IPS DF 19.7 (cell line): ENCODE measurements around the gene KCNQ2.

Source experiments
- DNase-seq: peaks from one replicate; pipeline ENCODE4 v3.0.0-alpha.2; 2013; ENCODE audit warnings: low read depth, low spot score

KCNQ2 gene

DNA sequence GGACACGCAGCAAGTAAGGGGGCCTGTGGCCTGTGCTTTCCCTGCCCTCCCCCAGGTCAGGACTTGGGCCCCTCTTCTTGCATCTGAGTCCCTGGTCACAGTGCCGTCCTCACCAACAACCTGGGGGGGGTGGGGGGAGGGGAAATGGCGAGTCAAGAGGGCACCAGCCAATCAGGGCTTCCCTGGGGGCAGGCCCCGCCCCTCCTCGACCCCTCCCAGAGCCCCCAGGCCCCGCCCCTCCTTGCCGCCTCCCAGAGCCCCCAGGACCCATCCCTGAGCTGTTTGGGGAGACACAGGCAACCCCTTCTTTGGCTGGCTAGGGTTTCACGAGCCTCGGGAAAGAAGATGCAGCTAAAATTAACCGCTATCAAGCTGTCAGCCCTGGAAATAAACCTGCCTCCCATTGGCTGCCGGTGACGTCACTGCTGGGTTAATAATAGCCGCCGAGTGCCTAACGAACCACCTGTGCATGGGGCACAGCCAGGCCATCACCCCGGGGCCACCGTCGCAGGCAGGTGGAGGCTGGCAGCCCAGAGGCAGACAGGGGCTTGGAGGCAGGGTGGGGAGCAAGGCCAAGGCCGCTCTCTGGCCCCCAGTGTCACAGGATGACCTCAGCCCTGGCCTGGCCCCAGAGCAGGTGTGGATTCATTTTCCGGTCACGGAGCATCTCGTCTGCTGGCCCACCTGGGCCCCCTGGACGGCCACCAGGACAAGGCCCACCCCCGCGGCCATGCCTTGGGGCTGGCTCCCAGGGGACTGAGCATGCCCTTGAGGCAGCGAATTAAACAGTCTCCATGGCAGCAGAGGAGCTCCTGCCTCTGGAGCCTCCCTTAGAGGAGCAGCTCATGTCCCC lies 29.6 kb upstream of the KCNQ2 start:
- DNase-seq = no peak

DNA sequence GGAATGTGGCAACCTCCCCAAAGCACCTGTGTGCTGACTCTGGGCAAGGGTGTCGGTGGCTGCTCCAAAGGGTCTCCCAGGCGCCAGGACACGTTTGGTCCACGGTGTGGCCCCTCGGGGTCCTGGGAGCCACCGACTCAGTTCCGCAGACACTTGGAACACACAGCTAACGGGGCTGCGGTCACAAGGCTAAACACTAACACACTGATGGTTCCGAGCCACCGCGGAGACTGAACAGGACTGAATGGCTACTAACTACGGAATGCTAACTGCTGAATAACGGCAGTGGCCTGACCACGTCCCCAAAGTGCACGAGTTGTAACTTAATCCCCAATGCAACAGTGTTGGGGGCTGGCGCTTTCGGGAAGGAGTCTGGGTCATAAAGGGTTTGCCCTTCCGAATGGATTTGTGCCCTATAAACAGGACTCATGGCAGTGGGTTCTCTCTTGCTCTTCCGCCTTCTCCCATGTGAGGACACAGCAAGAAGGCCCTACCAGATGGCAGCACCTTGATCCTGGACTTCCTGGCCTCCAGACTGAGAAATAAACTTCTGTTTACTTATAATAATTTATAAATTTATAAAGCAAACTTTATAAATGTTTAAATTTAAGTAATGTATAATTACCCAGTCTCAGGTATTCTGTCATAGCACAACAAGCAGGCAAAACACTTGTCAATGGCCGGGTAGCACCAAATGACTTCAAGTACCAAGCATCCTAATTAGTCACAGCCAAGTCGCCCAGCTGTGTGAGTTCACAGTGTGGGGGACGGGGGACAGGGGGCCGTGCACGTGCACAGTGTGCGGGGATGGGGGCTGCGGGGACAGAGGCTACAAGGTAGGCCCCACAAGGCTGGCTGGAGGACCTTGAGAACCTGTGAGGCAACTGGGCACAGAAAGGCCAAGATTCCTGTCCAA lies 28.7 kb upstream of the KCNQ2 start:
- no peak for DNase-seq

DNA sequence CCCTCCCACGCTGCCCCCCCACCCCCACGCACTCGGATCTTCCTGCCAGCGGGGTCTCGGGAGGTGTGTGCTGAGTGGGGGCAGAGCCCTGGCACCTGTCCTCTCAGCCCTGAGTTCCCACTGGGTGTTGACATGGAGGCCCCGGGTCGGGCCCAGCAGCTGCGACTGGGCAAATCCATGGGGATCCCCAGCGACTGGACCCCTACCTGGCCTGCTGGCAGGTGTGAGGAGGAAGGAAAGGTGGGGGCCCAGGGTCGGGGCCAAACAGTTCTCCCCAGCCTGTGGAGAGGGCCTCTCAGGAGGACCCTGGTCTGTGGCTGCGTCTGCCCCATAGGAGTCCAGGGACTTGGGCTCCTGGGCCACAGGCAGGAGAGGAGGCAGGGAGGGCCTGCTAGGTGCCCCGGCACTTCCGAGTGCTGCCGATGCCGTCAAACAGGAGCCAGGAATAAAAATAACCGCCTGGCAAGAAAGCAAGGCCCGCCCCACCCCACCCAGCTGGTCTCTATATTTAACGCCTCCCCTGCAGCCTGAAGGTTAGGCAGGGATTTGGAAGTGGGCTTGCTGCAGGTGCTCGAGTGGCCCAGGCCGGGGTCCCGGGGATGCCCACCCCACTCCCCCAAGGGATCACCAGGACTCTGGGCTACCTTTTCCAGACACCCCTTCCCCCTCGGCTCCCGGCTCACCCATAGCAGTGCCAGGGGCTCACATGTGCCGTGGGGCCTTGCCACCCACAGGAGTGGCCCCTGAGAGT lies 27.9 kb upstream of the KCNQ2 start:
- DNase-seq = no peak

DNA sequence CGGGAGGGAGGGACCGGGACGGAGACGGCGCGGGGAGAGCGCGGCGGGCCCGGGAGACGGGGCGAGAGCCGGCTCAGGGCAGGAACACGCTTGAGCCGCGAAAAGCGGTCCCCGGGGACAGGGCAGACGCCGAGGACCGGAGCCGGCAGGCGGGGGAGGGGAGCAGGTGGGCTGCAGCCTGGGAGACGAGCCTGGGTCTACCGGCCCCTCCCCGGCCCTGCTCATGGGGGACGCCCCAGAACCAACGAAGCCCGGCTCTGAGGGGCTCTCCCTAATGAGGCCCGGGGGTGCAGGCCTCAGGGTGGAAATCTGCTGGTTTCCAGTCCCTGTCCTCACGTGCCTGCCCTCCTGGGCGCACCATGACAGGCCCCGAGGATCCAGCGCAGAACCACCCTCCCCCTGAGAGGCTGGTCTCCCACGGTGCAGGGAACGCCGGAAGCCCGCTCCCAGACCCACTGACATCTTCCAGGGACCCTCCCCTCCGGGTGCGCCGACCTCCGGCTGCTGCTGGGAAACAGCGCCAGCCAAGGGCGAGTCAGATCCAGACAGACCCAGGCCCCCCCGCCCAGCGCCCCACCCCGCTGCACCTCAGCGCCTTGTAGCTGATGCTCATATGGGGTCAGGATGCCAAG lies 27.0 kb upstream of the KCNQ2 start:
- no peak for DNase-seq

DNA sequence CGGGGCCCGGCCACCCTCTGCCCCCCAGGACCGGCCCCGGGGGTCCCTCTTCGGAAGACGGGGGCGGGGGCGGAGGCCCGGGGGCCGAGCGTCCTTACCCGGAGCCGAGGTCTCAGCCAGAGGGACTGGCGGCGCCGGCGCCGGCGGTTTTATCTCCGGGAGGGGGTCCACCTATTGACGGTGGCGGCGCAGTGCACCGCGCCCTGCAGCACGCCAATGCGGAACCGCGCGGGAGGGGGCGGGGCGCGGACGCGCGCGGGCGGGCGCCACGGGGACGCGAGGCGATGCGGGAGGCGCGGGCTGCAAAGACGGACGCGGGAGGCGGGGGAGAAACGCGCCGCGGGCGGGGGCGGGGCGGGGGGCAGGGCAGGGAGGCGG lies 26.5 kb upstream of the KCNQ2 start, which contains the start of gene EEF1A2:
Gene EEF1A2 (minus strand): TSS at position 124 of the 378 bp plus-strand sequence. CDS start 1,320 bp downstream, outside the sequence.
- DNase-seq = no peak

DNA sequence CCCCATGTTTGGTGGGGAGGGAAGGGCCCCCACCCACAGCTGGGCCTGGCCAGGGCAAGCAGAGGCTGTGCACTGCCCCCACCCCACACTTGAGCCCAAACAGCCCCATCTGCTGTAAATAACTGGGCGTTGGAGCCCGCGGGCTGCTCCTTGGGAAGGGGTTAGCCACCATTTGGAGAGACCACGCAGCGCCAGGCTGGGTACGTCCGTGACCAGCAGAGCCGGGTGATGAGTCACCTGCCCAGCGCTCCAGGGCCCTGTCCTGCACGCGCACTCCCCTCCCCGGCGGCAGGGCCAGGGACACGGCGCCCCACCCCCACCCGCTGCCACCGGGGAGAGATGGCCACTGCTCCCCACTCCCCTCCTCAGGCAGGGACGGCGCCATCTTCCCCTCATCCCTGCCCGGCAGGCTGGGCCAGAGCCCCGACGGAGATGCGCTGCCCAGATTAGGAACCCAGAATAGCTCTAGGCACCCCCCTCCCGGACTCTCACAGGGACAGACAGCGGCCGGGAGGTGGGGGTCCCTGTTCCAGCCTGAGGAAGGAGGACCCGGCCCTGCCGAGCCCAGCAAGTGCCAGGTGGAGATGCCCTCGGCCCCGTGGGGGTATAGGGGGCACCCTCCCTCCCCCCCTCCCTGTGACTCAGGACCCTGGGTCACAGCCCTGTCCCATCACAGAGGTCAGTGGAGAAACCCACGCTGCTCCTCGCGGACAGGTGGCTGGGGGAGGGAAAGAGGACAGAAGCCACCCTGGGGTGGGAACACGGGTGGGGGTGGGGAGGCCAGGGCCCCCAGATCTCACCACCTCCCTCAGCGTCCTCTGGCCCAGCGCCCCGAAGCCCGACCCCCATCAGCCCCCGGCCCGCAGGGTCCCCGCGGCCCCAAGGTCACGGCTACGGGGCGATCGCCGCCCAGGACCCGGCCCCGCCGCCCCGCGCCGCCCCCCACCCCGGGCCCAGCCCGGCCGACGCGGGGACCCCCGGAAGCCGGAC lies 25.8 kb upstream of the KCNQ2 start:
- no peak for DNase-seq

DNA sequence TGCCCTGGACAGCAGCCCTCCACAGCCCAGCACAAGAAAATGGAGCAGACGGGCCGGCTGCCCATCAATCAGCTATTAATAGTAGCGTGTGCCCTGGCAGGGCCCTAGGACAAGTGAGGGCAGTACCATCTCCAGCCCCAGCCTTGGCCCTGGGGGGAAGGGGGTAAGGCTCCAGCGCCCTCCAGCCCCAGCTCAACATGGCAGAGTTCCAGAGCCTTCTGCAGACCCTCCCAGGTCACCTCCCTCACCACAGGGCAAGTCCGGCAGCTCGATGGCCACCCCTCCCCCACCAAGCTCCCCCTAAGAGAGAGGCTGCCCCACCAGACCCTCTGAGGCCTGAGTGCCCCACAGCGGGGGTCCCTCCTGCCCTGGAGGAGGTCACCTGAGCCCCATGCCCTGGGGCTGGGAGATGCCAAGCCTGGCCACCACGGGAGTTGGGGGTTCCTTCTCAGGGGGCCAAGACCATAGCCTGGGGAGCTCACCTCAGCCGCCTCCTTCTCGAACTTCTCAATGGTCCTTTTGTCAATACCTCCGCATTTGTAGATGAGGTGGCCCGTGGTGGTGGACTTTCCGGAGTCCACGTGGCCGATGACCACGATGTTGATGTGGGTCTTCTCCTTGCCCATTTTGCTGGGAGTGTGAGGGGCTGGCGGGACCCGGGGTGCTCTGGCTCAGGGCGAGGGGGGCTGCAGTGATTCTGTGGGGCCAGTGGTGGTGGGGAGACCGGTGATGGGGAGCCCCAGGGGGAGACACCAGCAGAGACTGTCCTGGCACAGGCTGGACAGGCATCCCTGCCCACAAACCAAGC lies 24.9 kb upstream of the KCNQ2 start:
- no peak for DNase-seq

DNA sequence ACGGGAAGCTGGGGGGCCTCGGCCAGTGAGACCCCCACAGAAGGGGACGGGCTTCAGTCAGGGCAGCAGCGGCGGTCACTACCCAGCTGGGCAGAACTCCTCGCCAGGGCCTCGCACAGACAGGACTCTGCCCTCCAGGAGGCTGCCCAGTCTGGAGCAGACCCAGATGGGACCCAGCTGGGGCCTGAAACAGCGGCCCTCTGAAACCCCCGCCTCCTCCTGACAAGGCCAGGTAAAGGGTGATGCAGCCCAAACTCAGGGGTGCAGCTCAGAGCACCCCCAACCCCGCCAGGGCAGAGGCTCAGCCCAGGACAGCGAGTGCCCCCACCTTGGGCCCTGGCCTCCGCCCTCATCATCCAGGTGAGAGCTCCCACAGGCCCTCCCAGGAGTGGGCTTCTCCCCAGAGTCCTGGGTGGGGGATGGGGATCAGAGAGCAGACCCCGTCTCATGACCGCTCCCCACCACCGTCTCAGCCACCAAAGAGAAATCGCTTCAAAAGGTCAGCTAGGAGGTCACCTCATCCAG lies 24.2 kb upstream of the KCNQ2 start:
- no peak for DNase-seq

DNA sequence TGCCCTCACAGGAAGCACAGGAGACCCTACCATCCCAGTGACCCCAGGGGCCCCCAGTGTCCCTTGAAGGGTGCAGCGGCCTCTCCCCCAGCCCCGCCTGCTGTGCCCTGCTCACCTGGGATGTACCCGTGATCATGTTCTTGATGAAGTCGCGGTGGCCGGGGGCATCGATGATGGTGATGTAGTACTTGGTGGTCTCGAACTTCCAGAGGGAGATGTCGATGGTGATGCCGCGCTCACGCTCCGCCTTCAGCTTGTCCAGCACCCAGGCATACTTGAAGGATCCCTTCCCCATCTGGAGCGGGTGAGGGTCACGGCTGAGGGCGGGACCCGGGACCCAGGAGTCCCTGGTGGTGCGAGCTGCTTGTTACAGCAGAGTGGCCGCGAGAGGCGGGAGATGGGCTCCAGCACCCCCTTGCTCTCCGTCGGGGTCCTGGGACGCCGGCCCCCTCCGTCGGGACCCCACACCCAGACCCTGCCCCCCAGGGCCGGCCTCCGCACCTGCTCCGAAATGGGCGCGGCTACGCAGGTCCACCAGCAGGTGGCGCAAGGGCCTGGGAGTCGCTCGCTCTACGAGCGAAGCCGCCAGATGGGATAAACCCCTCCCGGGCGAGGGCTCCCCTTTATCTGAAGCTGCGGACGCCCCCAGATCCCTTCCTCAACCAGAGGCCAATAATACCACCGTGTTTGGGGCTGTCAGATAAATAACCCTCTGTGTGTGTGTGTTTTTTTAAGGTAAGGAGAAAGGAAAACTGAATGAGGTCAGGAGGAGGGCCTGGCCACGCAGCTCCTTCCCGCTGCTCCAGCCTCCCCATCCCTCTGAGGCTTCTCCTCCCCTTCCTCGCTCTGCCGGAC lies 23.5 kb upstream of the KCNQ2 start:
- DNase-seq = no peak

DNA sequence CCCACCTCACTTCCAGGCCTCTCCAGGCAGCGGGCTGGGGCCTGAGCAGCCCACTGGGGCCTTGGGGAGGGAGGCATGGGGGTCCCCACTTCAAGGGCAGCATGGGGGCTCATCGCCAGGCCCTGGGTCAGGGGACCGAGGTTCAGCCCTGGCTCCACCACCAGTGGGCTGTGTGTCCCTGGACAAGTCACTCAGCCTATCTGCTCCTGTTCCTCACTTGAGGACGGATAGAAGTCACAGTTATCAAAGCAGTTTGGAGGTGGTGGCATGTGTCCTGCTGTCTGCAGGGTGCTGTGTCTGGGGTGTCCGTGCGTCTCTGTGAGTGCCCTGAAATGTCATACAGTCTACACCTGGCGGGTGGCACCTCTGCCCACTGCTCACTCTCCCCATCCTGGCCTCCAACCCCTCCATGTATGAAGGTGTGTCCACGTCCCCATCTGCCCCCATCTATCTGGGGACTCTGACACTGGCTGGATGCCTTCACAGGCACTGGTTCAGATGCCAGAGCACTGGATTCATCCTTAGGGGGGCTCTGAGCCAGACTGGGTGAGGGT lies 22.8 kb upstream of the KCNQ2 start:
- no peak for DNase-seq

DNA sequence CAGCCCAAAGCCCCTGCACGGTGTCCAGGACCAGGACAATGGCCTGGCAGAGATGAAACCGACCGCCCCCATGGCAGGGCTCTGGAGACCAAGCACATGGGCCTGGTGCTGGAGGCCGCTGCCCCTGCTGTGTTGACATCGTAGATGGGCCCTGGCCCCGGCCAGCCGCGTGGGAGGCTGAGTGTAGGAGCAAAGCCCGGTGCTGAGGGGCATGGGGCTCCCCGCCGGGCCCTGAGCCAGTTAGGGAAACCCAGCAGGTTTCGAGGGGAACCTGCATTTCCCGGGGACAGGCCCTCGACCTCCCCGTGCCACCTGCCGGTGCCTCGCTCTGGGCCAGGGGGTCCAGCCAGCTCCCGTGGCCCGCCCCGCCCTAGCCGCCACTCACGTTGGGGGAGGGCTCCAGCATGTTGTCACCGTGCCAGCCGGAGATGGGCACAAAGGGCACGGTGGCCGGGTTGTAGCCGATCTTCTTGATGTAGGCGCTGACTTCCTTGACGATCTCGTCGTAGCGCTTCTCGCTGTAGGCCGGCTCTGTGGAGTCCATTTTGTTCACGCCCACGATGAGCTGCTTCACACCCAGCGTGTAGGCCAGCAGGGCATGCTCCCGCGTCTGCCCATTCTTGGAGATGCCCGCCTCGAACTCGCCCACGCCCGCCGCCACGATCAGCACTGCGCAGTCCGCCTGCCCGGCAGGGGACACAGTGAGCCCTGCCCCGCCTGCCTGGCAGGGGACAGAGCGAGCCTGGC lies 22.1 kb upstream of the KCNQ2 start:
- no peak for DNase-seq

DNA sequence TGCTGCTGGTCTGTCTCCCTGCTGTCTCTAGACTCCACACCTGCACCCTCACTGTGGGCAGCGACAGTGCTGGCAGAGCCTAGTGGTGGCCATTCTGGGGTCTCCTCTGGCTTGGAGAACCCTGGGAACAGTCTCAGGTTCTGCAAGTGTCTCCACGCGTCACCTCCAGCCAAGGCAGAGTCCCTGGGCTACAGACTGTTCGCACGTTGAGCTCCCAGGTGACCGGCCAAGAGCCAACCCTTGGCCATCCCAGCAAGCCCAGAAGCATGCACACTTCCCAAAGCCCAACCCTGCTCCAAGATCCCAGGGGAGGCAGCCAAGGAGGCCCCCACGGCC lies 21.6 kb upstream of the KCNQ2 start:
- no peak for DNase-seq

DNA sequence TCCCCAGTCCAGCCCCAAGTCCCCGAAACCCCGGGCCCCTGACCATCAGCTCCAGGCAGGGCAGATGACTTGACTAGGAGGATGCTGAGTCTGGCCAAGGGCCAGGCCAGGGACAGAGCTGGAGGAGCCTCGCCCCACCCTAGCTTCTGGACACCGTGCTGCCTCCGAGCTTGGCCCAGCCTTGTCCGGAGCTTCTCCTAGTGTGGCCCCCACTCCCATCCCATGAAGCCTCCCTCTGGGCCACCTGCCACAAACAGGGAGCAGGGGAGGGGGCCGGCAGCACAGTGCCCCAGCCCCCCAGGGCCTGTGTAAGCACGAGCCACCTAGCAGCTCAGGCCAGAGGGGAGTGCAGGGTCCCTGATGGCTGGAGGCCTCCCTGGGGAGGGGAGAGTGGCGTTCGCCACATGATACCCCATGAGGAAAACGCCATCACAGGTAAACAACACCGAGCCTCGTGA lies 21.1 kb upstream of the KCNQ2 start:
- no peak for DNase-seq

DNA sequence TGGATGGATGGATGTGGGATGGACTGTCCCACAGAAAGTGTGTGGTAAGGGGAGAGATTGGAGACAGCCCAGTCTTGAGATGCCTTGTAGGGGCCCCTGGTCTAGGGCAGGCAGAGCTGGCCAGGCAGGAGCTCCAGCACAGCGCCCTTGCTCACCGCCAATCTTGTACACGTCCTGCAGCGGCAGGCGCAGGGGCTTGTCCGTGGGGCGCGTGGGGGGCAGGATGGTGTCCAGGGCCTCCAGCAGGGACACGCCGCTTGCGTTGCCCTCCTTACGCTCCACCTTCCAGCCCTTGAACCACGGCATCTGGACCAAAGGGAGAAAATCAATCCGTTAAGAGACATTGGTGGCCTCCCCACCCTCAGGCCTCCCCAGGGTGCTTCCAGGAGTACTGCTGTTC lies 20.5 kb upstream of the KCNQ2 start:
- no peak for DNase-seq

DNA sequence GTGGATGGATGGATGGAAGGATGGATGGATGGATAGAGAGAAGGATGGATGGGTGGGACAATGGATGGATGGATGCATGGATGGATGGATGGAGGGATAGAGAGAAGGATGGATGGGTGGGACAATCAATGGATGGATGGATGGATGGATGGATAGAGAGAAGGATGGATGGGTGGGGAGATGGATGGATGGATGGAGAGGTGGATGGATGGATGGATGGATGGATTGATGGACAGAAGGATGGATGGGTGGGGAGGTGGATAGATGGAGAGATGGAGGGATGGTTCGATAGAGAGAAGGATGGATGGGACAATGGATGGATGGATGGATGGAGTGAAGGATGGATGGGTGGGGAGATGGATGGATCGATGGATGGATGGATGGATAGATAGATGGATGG lies 20.1 kb upstream of the KCNQ2 start:
- DNase-seq = no peak

DNA sequence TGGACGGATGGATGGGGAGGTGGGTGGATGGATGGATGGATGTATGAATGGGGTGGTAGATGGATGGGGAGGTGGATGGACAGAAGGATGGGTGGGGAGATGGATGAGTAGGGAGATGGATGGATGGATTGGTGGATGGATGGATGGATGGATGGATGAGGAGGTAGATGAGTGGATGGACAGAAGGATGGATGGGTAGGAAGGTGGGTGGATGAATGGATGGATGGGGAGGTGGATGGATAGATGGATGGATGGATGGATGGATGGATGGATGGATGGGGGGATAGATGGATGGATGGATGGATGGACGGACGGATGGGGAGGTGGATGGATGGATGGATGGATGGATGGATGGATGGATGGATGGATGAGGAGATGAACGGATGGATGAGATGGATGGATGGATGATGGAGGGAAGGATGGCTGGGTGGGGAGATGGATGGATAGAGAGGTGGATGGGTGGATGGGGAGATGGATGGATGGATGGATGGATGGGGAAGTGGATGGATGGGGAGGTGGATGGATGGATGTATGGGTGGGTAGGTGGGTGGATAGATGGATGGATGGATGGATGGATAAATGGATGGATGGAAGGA lies 19.3 kb upstream of the KCNQ2 start:
- DNase-seq = no peak

DNA sequence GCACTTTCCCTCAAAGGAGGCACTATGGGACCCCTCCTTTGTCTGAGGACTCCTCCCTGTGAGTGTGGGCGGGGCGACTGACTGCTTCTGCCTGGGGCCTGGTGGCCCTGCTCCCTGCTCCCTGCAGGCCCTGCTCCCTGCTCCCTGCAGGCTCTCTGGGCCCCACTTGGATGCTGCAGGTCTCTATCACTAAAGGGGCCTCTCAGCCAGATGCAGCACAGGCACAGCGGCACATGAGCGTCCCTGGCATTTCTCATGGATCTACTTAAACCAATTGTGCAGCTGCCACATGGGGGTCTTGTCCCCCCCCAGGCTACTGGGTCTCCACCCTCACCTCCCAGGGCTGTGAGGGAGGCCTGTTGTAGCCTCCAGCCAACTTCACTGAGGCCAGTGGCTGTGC lies 18.6 kb upstream of the KCNQ2 start:
- no peak for DNase-seq
